HL-60 (cell line): ENCODE measurements around the gene SPIN1.

ENCODE experiments used
- SPI1 ChIP-seq: IDR thresholded peaks from 2 replicates; pipeline ENCODE4 v1.6.1; 2012; ENCODE audit warnings: low read depth, mild to moderate bottlenecking, borderline replicate concordance
- TF ChIP-seq, protein P1 (sequence below): IDR thresholded peaks from one replicate; pipeline ENCODE4 v1.5.1; 2011; ENCODE audit warnings: low read length, control low read depth, inconsistent platforms; ENCODE audit not compliant: insufficient read depth

DNA sequence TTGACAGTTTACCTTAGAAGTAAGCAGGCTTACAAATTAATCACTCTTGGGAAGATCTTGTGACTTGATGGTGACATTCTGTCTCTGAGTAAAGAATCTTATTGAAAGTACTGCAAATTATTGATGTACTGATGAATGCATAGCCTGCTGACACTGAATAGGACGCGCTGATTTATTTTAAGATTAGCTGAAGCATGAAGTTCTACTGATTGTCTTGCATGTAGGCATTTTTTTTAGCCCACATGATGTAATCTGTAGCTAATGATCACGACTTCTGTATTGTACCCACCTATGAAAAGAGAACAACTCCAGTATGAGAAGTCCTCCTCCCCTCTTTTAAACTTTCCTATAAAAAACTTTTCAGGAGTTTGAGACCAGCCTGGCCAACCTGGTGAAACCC lies 28.3 kb upstream of the SPIN1 start:
- TF ChIP-seq, protein P1, sequence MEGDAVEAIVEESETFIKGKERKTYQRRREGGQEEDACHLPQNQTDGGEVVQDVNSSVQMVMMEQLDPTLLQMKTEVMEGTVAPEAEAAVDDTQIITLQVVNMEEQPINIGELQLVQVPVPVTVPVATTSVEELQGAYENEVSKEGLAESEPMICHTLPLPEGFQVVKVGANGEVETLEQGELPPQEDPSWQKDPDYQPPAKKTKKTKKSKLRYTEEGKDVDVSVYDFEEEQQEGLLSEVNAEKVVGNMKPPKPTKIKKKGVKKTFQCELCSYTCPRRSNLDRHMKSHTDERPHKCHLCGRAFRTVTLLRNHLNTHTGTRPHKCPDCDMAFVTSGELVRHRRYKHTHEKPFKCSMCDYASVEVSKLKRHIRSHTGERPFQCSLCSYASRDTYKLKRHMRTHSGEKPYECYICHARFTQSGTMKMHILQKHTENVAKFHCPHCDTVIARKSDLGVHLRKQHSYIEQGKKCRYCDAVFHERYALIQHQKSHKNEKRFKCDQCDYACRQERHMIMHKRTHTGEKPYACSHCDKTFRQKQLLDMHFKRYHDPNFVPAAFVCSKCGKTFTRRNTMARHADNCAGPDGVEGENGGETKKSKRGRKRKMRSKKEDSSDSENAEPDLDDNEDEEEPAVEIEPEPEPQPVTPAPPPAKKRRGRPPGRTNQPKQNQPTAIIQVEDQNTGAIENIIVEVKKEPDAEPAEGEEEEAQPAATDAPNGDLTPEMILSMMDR, result no peak
- no peak for TF ChIP-seq SPI1
